ENCODE results near the gene FAM177A1. TPM values are rescaled to one million over a fixed set of nuclear protein-coding genes. Genes with fewer than 3 reads are reported as not detected.

FAM177A1 gene
- total and polyA plus RNA-seq, 2 of the 13 experiments (the other 11 are each of a cell fraction or from before 2014, with no cell fraction given), result 72.9 to 119 TPM

DNA sequence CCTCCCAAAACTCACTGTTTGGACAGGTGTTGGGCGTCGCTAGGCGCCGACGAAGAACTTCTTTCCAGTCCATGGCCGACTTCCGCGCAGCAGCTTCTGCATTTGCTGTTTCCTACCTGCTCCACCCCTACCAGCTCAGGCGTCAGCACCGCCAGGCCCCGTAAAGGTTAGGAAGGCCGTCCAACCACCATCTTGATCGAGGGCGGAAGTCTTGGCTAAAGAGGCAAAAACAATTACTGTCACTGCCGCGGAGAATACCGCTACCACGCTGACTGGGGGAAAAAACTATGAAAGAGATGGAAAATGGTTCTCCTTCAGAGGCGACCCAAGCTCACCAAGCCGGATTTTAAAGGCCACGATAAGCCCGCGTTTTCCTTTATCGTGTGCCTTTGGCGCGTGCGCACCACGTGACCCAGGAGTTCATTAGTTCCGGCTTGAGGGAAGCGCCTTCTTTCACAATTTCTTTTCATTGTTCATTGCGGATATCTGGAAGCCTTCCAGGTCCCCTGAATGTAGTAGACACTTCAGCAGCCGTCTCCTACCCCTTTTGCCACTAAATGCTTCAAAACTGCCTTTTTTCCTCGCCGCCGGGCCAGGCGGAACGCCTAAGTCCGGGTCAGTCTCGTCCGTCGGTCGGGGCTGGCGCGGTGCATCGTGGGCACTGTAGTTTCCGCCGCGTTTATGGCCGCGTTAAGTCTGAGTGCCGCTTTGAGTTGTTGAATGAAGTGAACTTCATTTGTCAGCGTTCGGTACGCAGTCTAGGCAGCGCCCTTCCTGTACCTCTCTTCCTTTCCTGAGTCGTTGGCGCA is 76.0 kb downstream of the FAM177A1 start, which contains the start of the genes PPP2R3C and PRORP (continued):
- TF ChIP-seq, protein P1, sequence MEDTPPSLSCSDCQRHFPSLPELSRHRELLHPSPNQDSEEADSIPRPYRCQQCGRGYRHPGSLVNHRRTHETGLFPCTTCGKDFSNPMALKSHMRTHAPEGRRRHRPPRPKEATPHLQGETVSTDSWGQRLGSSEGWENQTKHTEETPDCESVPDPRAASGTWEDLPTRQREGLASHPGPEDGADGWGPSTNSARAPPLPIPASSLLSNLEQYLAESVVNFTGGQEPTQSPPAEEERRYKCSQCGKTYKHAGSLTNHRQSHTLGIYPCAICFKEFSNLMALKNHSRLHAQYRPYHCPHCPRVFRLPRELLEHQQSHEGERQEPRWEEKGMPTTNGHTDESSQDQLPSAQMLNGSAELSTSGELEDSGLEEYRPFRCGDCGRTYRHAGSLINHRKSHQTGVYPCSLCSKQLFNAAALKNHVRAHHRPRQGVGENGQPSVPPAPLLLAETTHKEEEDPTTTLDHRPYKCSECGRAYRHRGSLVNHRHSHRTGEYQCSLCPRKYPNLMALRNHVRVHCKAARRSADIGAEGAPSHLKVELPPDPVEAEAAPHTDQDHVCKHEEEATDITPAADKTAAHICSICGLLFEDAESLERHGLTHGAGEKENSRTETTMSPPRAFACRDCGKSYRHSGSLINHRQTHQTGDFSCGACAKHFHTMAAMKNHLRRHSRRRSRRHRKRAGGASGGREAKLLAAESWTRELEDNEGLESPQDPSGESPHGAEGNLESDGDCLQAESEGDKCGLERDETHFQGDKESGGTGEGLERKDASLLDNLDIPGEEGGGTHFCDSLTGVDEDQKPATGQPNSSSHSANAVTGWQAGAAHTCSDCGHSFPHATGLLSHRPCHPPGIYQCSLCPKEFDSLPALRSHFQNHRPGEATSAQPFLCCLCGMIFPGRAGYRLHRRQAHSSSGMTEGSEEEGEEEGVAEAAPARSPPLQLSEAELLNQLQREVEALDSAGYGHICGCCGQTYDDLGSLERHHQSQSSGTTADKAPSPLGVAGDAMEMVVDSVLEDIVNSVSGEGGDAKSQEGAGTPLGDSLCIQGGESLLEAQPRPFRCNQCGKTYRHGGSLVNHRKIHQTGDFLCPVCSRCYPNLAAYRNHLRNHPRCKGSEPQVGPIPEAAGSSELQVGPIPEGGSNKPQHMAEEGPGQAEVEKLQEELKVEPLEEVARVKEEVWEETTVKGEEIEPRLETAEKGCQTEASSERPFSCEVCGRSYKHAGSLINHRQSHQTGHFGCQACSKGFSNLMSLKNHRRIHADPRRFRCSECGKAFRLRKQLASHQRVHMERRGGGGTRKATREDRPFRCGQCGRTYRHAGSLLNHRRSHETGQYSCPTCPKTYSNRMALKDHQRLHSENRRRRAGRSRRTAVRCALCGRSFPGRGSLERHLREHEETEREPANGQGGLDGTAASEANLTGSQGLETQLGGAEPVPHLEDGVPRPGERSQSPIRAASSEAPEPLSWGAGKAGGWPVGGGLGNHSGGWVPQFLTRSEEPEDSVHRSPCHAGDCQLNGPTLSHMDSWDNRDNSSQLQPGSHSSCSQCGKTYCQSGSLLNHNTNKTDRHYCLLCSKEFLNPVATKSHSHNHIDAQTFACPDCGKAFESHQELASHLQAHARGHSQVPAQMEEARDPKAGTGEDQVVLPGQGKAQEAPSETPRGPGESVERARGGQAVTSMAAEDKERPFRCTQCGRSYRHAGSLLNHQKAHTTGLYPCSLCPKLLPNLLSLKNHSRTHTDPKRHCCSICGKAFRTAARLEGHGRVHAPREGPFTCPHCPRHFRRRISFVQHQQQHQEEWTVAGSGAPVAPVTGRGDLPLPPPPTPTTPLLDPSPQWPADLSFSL (CRISPR knock-in tag; IDR thresholded peaks at IDR 0.05), result peak; percentile 72; the same call in 1 of the 2 replicates
- TF ChIP-seq GPN1 (CRISPR knock-in tag; IDR thresholded peaks at IDR 0.05; ENCODE audit: borderline replicate concordance) (peak; percentile 95), RAD21 (CRISPR knock-in tag; IDR thresholded peaks at IDR 0.05) (no peak), RARA (CRISPR knock-in tag; IDR thresholded peaks at IDR 0.05) (peak; percentile 68), KLF9 (CRISPR knock-in tag; IDR thresholded peaks at IDR 0.05; ENCODE audit: low read depth) (peak; percentile 83), NR3C1 (CRISPR knock-in tag; IDR thresholded peaks at IDR 0.05) (no peak), ADNP (CRISPR knock-in tag; IDR thresholded peaks at IDR 0.05) (no peak), CHD4 (IDR thresholded peaks at IDR 0.05; ENCODE audit: borderline replicate concordance, low read length) (no peak; the same call in 1 of the 2 replicates), SP5 (CRISPR knock-in tag; IDR thresholded peaks at IDR 0.05; ENCODE audit: borderline replicate concordance, low read depth) (peak; percentile 90), EEA1 (CRISPR knock-in tag; IDR thresholded peaks at IDR 0.05; ENCODE audit: borderline replicate concordance) (peak; percentile 95), ZNF605 (CRISPR knock-in tag; IDR thresholded peaks at IDR 0.05) (peak; percentile 99), ATAD3A (CRISPR knock-in tag; IDR thresholded peaks at IDR 0.05) (0 out of 2 replicates have a peak, but pooled peaks have one; percentile 79), GTF3A (CRISPR knock-in tag; conservative IDR thresholded peaks at IDR 0.05) (peak; percentile 99), ZBTB3 (CRISPR knock-in tag; IDR thresholded peaks at IDR 0.05; ENCODE audit: borderline replicate concordance, low read depth) (peak; percentile 97), CHCHD3 (CRISPR knock-in tag; IDR thresholded peaks at IDR 0.05) (peak; percentile 97)
- TF ChIP-seq, protein P2, sequence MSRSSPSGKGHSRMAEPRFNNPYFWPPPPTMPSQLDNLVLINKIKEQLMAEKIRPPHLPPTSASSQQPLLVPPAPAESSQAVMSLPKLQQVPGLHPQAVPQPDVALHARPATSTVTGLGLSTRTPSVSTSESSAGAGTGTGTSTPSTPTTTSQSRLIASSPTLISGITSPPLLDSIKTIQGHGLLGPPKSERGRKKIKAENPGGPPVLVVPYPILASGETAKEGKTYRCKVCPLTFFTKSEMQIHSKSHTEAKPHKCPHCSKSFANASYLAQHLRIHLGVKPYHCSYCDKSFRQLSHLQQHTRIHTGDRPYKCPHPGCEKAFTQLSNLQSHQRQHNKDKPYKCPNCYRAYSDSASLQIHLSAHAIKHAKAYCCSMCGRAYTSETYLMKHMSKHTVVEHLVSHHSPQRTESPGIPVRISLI (CRISPR knock-in tag; IDR thresholded peaks at IDR 0.05; ENCODE audit: borderline replicate concordance), result peak; percentile 19; the same call in 1 of the 2 replicates
- TF ChIP-seq, protein P3, sequence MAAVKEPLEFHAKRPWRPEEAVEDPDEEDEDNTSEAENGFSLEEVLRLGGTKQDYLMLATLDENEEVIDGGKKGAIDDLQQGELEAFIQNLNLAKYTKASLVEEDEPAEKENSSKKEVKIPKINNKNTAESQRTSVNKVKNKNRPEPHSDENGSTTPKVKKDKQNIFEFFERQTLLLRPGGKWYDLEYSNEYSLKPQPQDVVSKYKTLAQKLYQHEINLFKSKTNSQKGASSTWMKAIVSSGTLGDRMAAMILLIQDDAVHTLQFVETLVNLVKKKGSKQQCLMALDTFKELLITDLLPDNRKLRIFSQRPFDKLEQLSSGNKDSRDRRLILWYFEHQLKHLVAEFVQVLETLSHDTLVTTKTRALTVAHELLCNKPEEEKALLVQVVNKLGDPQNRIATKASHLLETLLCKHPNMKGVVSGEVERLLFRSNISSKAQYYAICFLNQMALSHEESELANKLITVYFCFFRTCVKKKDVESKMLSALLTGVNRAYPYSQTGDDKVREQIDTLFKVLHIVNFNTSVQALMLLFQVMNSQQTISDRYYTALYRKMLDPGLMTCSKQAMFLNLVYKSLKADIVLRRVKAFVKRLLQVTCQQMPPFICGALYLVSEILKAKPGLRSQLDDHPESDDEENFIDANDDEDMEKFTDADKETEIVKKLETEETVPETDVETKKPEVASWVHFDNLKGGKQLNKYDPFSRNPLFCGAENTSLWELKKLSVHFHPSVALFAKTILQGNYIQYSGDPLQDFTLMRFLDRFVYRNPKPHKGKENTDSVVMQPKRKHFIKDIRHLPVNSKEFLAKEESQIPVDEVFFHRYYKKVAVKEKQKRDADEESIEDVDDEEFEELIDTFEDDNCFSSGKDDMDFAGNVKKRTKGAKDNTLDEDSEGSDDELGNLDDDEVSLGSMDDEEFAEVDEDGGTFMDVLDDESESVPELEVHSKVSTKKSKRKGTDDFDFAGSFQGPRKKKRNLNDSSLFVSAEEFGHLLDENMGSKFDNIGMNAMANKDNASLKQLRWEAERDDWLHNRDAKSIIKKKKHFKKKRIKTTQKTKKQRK (IDR thresholded peaks at IDR 0.05; ENCODE audit: low read length), result no peak
- TF ChIP-seq, protein P4, sequence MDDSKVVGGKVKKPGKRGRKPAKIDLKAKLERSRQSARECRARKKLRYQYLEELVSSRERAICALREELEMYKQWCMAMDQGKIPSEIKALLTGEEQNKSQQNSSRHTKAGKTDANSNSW (CRISPR knock-in tag; IDR thresholded peaks at IDR 0.05; ENCODE audit: borderline replicate concordance), result peak; percentile 67
